SK-N-SH (cell line): ENCODE measurements around the gene C6orf120.

Experiments used
- POLR2AphosphoS5 ChIP-seq: IDR thresholded peaks from 2 replicates; pipeline ENCODE4 v1.6.1; 2012; ENCODE audit warnings: low read depth, low read length
- RFX5 ChIP-seq: IDR thresholded peaks from 2 replicates; pipeline ENCODE4 v1.6.1; 2012; ENCODE audit warnings: mild to moderate bottlenecking, improper control_type of control experiment, low read length
- TAF1 ChIP-seq: IDR thresholded peaks from 2 replicates; pipeline ENCODE4 v1.6.1; 2012; ENCODE audit warnings: low read depth, mild to moderate bottlenecking, low read length, moderate library complexity, borderline replicate concordance
- TF ChIP-seq, protein P1 (sequence below): fragments of 200-600 bp; sonication (generic); IDR thresholded peaks from 2 replicates; pipeline ENCODE4 v1.6.1; 2017; ENCODE audit warnings: antibody characterized with exemption, mild to moderate bottlenecking, moderate library complexity

DNA sequence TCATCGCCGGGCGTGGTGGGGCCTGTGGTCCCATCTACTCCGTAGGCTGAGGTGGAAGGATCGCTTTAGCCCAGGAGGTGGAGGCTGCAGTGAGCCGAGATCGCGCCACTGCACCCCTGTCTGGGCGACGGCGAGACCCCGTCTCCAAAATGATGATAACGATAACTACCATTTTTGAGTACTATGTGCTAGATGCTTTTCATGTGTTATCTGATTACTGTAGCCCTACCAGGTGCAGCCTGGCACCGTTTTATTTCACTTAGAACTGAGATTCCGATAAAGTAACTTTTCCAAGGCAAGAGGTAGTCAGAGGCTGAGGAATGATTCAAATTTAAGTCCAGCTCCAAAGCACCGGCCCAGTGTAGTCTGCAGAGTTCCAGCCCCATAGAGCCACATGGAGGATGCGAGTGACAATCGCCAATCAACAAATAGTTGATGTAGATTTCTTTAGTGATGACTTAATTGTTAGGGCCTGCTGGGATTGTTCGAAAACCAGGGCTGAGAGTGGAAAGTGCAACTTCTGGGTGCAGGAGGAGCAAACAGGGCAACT lies 50.2 kb downstream of the C6orf120 start:
- TF ChIP-seq, protein P1, sequence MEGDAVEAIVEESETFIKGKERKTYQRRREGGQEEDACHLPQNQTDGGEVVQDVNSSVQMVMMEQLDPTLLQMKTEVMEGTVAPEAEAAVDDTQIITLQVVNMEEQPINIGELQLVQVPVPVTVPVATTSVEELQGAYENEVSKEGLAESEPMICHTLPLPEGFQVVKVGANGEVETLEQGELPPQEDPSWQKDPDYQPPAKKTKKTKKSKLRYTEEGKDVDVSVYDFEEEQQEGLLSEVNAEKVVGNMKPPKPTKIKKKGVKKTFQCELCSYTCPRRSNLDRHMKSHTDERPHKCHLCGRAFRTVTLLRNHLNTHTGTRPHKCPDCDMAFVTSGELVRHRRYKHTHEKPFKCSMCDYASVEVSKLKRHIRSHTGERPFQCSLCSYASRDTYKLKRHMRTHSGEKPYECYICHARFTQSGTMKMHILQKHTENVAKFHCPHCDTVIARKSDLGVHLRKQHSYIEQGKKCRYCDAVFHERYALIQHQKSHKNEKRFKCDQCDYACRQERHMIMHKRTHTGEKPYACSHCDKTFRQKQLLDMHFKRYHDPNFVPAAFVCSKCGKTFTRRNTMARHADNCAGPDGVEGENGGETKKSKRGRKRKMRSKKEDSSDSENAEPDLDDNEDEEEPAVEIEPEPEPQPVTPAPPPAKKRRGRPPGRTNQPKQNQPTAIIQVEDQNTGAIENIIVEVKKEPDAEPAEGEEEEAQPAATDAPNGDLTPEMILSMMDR, result no peak
- TF ChIP-seq POLR2AphosphoS5 (no peak; the same call in 1 of the 2 replicates), TAF1 (no peak), RFX5 (no peak)
